ENCODE results near the gene LRRC45.
A peak's percentile ranks its signal among the peaks of the same experiment; 100 is the strongest.

Gene LRRC45

GRCh38 chr17:82019690-82020571 is 3.2 kb upstream of the LRRC45 start:
- Histone ChIP-seq H3K36me3 (ENCODE audit: insufficient read depth, low read length) (no peaks in the 10 kb centered on the region), H3K27ac (no peak overlapping the region), H3K9ac (ENCODE audit: insufficient read length) (no peak overlapping the region), H3K9me3 (ENCODE audit: low read depth, low read length) (no peaks in the 10 kb centered on the region), H3K4me3 (no peak overlapping the region)
- DNase-seq (ENCODE audit: low read depth, low spot score) = no peak
- TF ChIP-seq EZH2 (IDR thresholded peaks at IDR 0.05) (no peak), FOXP2 (optimal IDR thresholded peaks at IDR 0.05; ENCODE audit: control extremely low read depth, extremely low read length, insufficient read depth) (no peak), POLR2AphosphoS5 (IDR thresholded peaks at IDR 0.05; ENCODE audit: borderline replicate concordance, low read depth, low read length) (peak; percentile 16; the same call in 1 of the 2 replicates)

GRCh38 chr17:82020572-82021106 is 2.5 kb upstream of the LRRC45 start:
- TF ChIP-seq EZH2 (IDR thresholded peaks at IDR 0.05) (no peak), FOXP2 (optimal IDR thresholded peaks at IDR 0.05; ENCODE audit: control extremely low read depth, extremely low read length, insufficient read depth) (no peak), POLR2AphosphoS5 (IDR thresholded peaks at IDR 0.05; ENCODE audit: borderline replicate concordance, low read depth, low read length) (no peak)
- no peak overlapping the region for H3K4me3 ChIP-seq
- no peak overlapping the region for H3K9ac ChIP-seq (ENCODE audit: insufficient read length)

GRCh38 chr17:82021107-82021899 is 1.8 kb upstream of the LRRC45 start:
- DNase-seq (ENCODE audit: low read depth, low spot score) = no peak
- Histone ChIP-seq H3K36me3 (ENCODE audit: insufficient read depth, low read length) (no peaks in the 10 kb centered on the region), H3K4me3 (peak overlapping the region; percentile 98), H3K9me3 (ENCODE audit: low read depth, low read length) (no peaks in the 10 kb centered on the region), H3K27ac (no peak overlapping the region), H3K9ac (ENCODE audit: insufficient read length) (peak overlapping the region; percentile 85)
- TF ChIP-seq POLR2AphosphoS5 (IDR thresholded peaks at IDR 0.05; ENCODE audit: borderline replicate concordance, low read depth, low read length) = no peak
- no peak for TF ChIP-seq EZH2 (IDR thresholded peaks at IDR 0.05)
- TF ChIP-seq FOXP2 (optimal IDR thresholded peaks at IDR 0.05; ENCODE audit: control extremely low read depth, extremely low read length, insufficient read depth) = no peak

More at GRCh38 chr17:82020572-82021106, 2.5 kb upstream of the LRRC45 start:
- no peak for DNase-seq (ENCODE audit: low read depth, low spot score)
- Histone ChIP-seq H3K9me3 (ENCODE audit: low read depth, low read length) (no peaks in the 10 kb centered on the region), H3K27ac (no peak overlapping the region), H3K36me3 (ENCODE audit: insufficient read depth, low read length) (no peaks in the 10 kb centered on the region)

GRCh38 chr17:82021900-82022309 is 1.2 kb upstream of the LRRC45 start:
- Histone ChIP-seq H3K9ac (ENCODE audit: insufficient read length) (peak overlapping the region; percentile 85), H3K36me3 (ENCODE audit: insufficient read depth, low read length) (no peaks in the 10 kb centered on the region), H3K27ac (no peak overlapping the region), H3K9me3 (ENCODE audit: low read depth, low read length) (no peaks in the 10 kb centered on the region), H3K4me3 (peak overlapping the region; percentile 98)
- no peak for TF ChIP-seq FOXP2 (optimal IDR thresholded peaks at IDR 0.05; ENCODE audit: control extremely low read depth, extremely low read length, insufficient read depth)
- TF ChIP-seq EZH2 (IDR thresholded peaks at IDR 0.05) = no peak
- no peak for TF ChIP-seq POLR2AphosphoS5 (IDR thresholded peaks at IDR 0.05; ENCODE audit: borderline replicate concordance, low read depth, low read length)
- no peak for DNase-seq (ENCODE audit: low read depth, low spot score)

GRCh38 chr17:82022310-82022980 is 660 bp upstream of the LRRC45 start, which contains the start of gene CENPX:
CENPX (minus strand) TSS chr17:82022878; CDS start chr17:82022861, 17 bp downstream.
- no peak for DNase-seq (ENCODE audit: low read depth, low spot score)
- Histone ChIP-seq H3K36me3 (ENCODE audit: insufficient read depth, low read length) (no peaks in the 10 kb centered on the region), H3K9me3 (ENCODE audit: low read depth, low read length) (no peaks in the 10 kb centered on the region), H3K27ac (no peak within 1 kb of the TSS), H3K9ac (ENCODE audit: insufficient read length) (peak within 1 kb of the TSS; percentile 85), H3K4me3 (peak within 1 kb of the TSS; percentile 98)
- TF ChIP-seq POLR2AphosphoS5 (IDR thresholded peaks at IDR 0.05; ENCODE audit: borderline replicate concordance, low read depth, low read length) = peak; percentile 55; the same call in 1 of the 2 replicates
- TF ChIP-seq EZH2 (IDR thresholded peaks at IDR 0.05) = no peak

- Histone ChIP-seq H3K9ac (ENCODE audit: insufficient read length) (peak overlapping the region; percentile 81), H3K9me3 (ENCODE audit: low read depth, low read length) (no peaks in the 10 kb centered on the region), H3K36me3 (ENCODE audit: insufficient read depth, low read length) (no peaks in the 10 kb centered on the region), H3K4me3 (peak overlapping the region; percentile 89), H3K27ac (no peak overlapping the region)
- TF ChIP-seq EZH2 (IDR thresholded peaks at IDR 0.05) = no peak
- no peak for TF ChIP-seq FOXP2 (optimal IDR thresholded peaks at IDR 0.05; ENCODE audit: control extremely low read depth, extremely low read length, insufficient read depth)
- no peak; the same call in 1 of the 2 replicates for TF ChIP-seq POLR2AphosphoS5 (IDR thresholded peaks at IDR 0.05; ENCODE audit: borderline replicate concordance, low read depth, low read length)
- no peak for DNase-seq (ENCODE audit: low read depth, low spot score)
These were observed 539 bp downstream of the LRRC45 start for GRCh38 chr17:82023447-82024241.

GRCh38 chr17:82024859-82025258 is 1.8 kb downstream of the LRRC45 start:
- no peak for DNase-seq (ENCODE audit: low read depth, low spot score)
- H3K36me3 ChIP-seq (ENCODE audit: insufficient read depth, low read length) = no peaks in the 10 kb centered on the region
- no peaks in the 10 kb centered on the region for H3K9me3 ChIP-seq (ENCODE audit: low read depth, low read length)
- TF ChIP-seq EZH2 (IDR thresholded peaks at IDR 0.05) (no peak), POLR2AphosphoS5 (IDR thresholded peaks at IDR 0.05; ENCODE audit: borderline replicate concordance, low read depth, low read length) (no peak), FOXP2 (optimal IDR thresholded peaks at IDR 0.05; ENCODE audit: control extremely low read depth, extremely low read length, insufficient read depth) (no peak)
- no peak overlapping the region for H3K4me3 ChIP-seq
- H3K9ac ChIP-seq (ENCODE audit: insufficient read length) = no peak overlapping the region
- no peak overlapping the region for H3K27ac ChIP-seq

Measured in SK-N-MC (cell line).